ENCODE measurements around the gene IMMP2L. TPM values are rescaled to one million over a fixed set of nuclear protein-coding genes. Genes with fewer than 3 reads are reported as not detected.

Gene IMMP2L
- total and polyA plus RNA-seq, 2 of the 13 experiments (the other 11 are each of a cell fraction or from before 2014, with no cell fraction given): 7.8 to 16.9 TPM

DNA sequence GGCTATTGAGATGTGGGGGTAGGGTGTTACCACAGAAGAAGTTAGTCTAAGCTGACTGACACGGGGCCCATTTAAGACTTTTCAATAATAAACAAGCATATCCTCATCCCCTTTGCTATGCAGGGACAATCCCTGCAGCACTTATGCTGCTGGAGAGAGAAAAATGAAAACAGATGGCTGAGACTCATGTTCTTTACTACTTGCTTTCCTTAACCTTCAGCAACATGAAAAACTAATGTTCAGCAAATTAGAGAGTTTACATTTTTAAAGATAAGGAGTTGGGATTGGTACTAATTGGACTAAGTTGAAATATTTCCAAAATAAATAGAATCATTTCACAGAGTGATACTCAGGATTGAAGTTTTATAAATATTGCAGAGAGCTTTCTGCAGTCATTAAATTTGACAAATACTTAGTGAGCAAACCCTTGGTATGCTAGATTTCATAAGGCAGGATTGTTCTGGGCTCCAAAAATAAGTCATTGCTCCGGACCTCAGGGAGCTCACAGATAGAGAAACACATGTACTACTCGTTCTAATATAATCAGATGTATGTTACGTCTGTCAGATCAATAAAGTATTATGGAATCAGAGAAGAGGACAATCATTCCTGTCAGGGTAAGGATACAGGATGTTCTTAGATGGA, 618.5 kb downstream of the IMMP2L start:
- H3K4me2 ChIP-seq (ENCODE audit: low read depth, low read length): no peak overlapping the region
- H3K4me3 ChIP-seq (replicated peaks in 1 of 3; ENCODE audit: insufficient read depth in 1 of 3, low read depth in 2 of 3, low read length in 3 of 3): no peak overlapping the region
- H2AFZ ChIP-seq (ENCODE audit: low read length): no peak overlapping the region
- in situ Hi-C loops (cut with HindIII; ENCODE audit: extremely low pct_ligation_motif_present, low pct_unique_long_range_greater_than_20kb): no loop called here
- H3K36me3 ChIP-seq (replicated peaks in 1 of 2; ENCODE audit: control insufficient read depth in 1 of 2, insufficient read depth in 2 of 2, low read length in 2 of 2): no peaks in the 10 kb centered on the region
- CTCF ChIA-PET (ENCODE audit: low intra/inter-chr PET ratio, low total read pairs): no interaction called here
- H3K79me2 ChIP-seq (ENCODE audit: insufficient read depth, low read length): no peaks in the 10 kb centered on the region
- no peaks in the 10 kb centered on the region for H3K9me3 ChIP-seq (ENCODE audit: low read length)
- WGBS (ENCODE audit: low lambda C conversion rate): 56% methylated on average over 4 of the region's 4 CpGs
- H4K20me1 ChIP-seq (ENCODE audit: insufficient read depth, low read length): no peaks in the 10 kb centered on the region
- no peak for ATAC-seq
- no peak overlapping the region for H3K9ac ChIP-seq (ENCODE audit: insufficient read depth, low read depth, low read length)
- POLR2A ChIA-PET: no interaction called here
- no peak for DNase-seq (ENCODE audit: low spot score)
- TF ChIP-seq ZFYVE20 (CRISPR knock-in tag; IDR thresholded peaks at IDR 0.05; ENCODE audit: borderline replicate concordance, low read depth): no peak
- BruUV-seq (replicated peaks): no TSS peak
- peaks cover 9% of the 10 kb centered on the region; the same call in 1 of the 2 replicates for H3K4me1 ChIP-seq (ENCODE audit: insufficient read depth, low read length)
- no peak for FAIRE-seq
- intact Hi-C loops (cut with micrococcal nuclease; ENCODE audit: unreplicated experiment): no loop called here
- no peaks in the 10 kb centered on the region for H3K27me3 ChIP-seq (ENCODE audit: control insufficient read depth in 1 of 2, insufficient read depth in 2 of 2, low read length in 2 of 2)
- no peak overlapping the region for H3K27ac ChIP-seq (ENCODE audit: extremely low read length, insufficient read depth, low read length)

DNA sequence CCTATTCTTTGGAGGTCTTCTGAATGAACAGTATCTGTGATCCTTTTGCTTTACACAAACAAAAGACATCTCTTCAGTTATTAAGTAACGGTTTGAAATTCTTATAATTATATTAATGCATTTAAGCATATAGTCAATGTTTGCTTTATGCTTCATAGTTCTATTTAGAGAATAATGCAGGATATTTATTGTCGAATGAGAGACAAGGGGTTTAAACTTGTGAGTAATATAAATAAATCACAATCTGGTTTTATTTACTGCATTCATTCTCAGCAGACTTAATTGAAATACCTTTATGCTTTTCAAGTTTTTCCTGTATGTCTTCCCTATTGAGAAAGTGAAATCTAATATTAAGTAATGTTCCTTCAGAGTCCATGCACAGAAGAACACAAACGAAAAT, 620.9 kb downstream of the IMMP2L start:
- CTCF ChIA-PET (ENCODE audit: low intra/inter-chr PET ratio, low total read pairs): no interaction called here
- WGBS (ENCODE audit: low lambda C conversion rate): 51% methylated on average over 3 of the region's 3 CpGs

More for the DNA sequence above, 620.9 kb downstream of the IMMP2L start:
- FAIRE-seq: no peak
- no peak for ATAC-seq
- no TSS peak for BruUV-seq (replicated peaks)
- Histone ChIP-seq H3K4me2 (ENCODE audit: low read depth, low read length) (no peak overlapping the region), H3K27me3 (ENCODE audit: control insufficient read depth in 1 of 2, insufficient read depth in 2 of 2, low read length in 2 of 2) (no peaks in the 10 kb centered on the region), H3K27ac (ENCODE audit: extremely low read length, insufficient read depth, low read length) (no peak overlapping the region), H3K4me3 (replicated peaks in 1 of 3; ENCODE audit: insufficient read depth in 1 of 3, low read depth in 2 of 3, low read length in 3 of 3) (no peak overlapping the region), H3K79me2 (ENCODE audit: insufficient read depth, low read length) (no peaks in the 10 kb centered on the region), H3K9ac (ENCODE audit: insufficient read depth, low read depth, low read length) (no peak overlapping the region), H3K36me3 (replicated peaks in 1 of 2; ENCODE audit: control insufficient read depth in 1 of 2, insufficient read depth in 2 of 2, low read length in 2 of 2) (no peaks in the 10 kb centered on the region), H4K20me1 (ENCODE audit: insufficient read depth, low read length) (no peaks in the 10 kb centered on the region; the same call in 1 of the 2 replicates), H2AFZ (ENCODE audit: low read length) (no peak overlapping the region), H3K9me3 (ENCODE audit: low read length) (no peaks in the 10 kb centered on the region), H3K4me1 (ENCODE audit: insufficient read depth, low read length) (peaks cover 9% of the 10 kb centered on the region; the same call in 1 of the 2 replicates)
- POLR2A ChIA-PET: no interaction called here
- no peak for DNase-seq (ENCODE audit: low spot score)
- TF ChIP-seq, protein P1, sequence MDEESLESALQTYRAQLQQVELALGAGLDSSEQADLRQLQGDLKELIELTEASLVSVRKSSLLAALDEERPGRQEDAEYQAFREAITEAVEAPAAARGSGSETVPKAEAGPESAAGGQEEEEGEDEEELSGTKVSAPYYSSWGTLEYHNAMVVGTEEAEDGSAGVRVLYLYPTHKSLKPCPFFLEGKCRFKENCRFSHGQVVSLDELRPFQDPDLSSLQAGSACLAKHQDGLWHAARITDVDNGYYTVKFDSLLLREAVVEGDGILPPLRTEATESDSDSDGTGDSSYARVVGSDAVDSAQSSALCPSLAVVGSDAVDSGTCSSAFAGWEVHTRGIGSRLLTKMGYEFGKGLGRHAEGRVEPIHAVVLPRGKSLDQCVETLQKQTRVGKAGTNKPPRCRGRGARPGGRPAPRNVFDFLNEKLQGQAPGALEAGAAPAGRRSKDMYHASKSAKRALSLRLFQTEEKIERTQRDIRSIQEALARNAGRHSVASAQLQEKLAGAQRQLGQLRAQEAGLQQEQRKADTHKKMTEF (CRISPR knock-in tag; IDR thresholded peaks at IDR 0.05): no peak
- TF ChIP-seq ZNF724P (CRISPR knock-in tag; IDR thresholded peaks at IDR 0.05; ENCODE audit: borderline replicate concordance) (no peak), ZNF788 (CRISPR knock-in tag; IDR thresholded peaks at IDR 0.05; ENCODE audit: borderline replicate concordance) (no peak), ARNT2 (CRISPR knock-in tag; IDR thresholded peaks at IDR 0.05; ENCODE audit: low read depth) (no peak), ZNF264 (CRISPR knock-in tag; IDR thresholded peaks at IDR 0.05) (no peak), ARNT (IDR thresholded peaks at IDR 0.05) (no peak), TEAD2 (CRISPR knock-in tag; IDR thresholded peaks at IDR 0.05) (no peak), AKAP8 (CRISPR knock-in tag; IDR thresholded peaks at IDR 0.05) (no peak), HMG20B (CRISPR knock-in tag; conservative IDR thresholded peaks at IDR 0.05) (no peak), CC2D1A (CRISPR knock-in tag; IDR thresholded peaks at IDR 0.05) (no peak), U2AF2 (IDR thresholded peaks at IDR 0.05; ENCODE audit: low read depth, low read length) (no peak), ZKSCAN5 (CRISPR knock-in tag; IDR thresholded peaks at IDR 0.05) (no peak), NFKB2 (CRISPR knock-in tag; IDR thresholded peaks at IDR 0.05; ENCODE audit: borderline replicate concordance) (no peak), NR2F6 (IDR thresholded peaks at IDR 0.05) (no peak), NR2F6 (CRISPR knock-in tag; IDR thresholded peaks at IDR 0.05) (no peak), ZNF207 (IDR thresholded peaks at IDR 0.05; ENCODE audit: borderline replicate concordance) (no peak), NCOA1 (CRISPR knock-in tag; IDR thresholded peaks at IDR 0.05) (no peak)
- in situ Hi-C loops (cut with HindIII; ENCODE audit: extremely low pct_ligation_motif_present, low pct_unique_long_range_greater_than_20kb) (no loop called here), intact Hi-C loops (cut with micrococcal nuclease; ENCODE audit: unreplicated experiment) (no loop called here)

Data from HepG2 (cell line).